ENCODE data around the gene ERAL1. TPM values are rescaled to one million over a fixed set of nuclear protein-coding genes. Genes with fewer than 3 reads are reported as not detected.
"Not testable (repeated sequence)": the region's sequence is repeated elsewhere in the genome, so short reads cannot be mapped to it uniquely, and the experiment has no call there.

The ERAL1 gene
- total RNA-seq, 1 donor from 2014 or later: 31.8 TPM

DNA sequence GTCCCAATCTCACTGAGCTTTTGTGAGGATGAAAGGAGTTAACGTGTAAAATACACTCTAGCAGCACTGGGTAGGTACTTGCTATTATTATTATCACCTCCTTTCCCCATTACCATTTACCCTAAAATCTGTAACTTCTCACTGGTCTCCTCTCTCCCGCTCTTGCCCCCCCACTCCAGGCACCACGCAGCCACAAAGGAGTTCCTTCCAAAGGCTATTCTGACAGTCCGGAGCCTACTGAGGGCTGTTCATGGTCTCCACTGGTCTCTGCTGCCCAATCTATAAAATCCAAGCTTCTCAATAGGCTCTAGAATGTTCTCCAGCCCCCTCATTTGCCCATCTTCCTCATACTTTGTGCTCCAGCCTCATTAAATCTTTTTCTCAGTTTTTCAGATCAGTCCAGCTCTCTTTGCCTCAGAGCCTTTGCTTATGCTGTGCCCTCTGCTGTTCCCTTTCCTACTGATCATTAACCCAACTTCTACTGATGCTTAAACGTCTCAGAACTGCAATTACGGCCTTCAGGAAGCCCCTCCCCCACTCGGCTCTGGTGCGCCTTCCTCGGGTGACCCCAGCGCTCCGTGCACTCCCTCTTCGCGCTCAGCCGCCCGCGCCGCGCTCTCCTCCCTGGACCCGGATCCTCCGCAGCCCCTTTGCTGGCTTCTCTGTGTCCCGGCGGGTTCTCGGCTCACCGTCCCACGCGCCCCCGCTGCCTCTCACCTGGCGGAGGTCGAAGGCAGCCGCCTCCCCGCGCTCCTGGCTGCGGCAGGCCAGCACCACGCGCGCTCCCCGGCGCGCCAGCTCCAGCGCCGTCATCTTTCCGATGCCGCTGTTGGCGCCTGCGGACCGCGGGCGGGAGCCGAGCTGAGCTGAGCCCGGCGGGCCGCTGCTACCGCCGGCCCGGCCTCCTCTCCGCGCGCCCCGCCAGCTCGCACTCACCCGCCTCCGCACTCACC, 47.3 kb downstream of the ERAL1 start:
- H3K27ac Mint-ChIP-seq (ENCODE audit: unreplicated experiment): peak overlapping the region; percentile 74
- H3K27me3 Mint-ChIP-seq (ENCODE audit: low read depth): no peaks in the 10 kb centered on the region
- peaks cover 7% of the 10 kb centered on the region for H3K36me3 Mint-ChIP-seq (ENCODE audit: low read depth)
- peak overlapping the region; percentile 79 for H3K4me3 Mint-ChIP-seq (ENCODE audit: unreplicated experiment)
- TF ChIP-seq CTCF (IDR thresholded peaks at IDR 0.05): no peak
- H3K9me3 Mint-ChIP-seq (ENCODE audit: low read depth): no peaks in the 10 kb centered on the region
- peaks cover 18% of the 10 kb centered on the region for H3K4me1 Mint-ChIP-seq (ENCODE audit: low read depth)
- no peak for DNase-seq (ENCODE audit: low spot score)

GRCh38 chr17:28902819-28903545, 48.2 kb downstream of the ERAL1 start, which contains the start of gene DHRS13:
Gene DHRS13, minus strand, starts transcription at chr17:28903079. Its CDS starts 135 bp downstream, at chr17:28902944.
- Mint-ChIP-seq H3K4me3 (ENCODE audit: unreplicated experiment) (peak within 1 kb of the TSS; percentile 79), H3K9me3 (ENCODE audit: low read depth) (no peaks in the 10 kb centered on the region), H3K4me1 (ENCODE audit: low read depth) (peaks cover 14% of the 10 kb centered on the region), H3K36me3 (ENCODE audit: low read depth) (peaks cover 9% of the 10 kb centered on the region), H3K27me3 (ENCODE audit: low read depth) (no peaks in the 10 kb centered on the region), H3K27ac (ENCODE audit: unreplicated experiment) (peak within 1 kb of the TSS; percentile 74)
- DNase-seq (ENCODE audit: low spot score): no peak
- TF ChIP-seq CTCF (IDR thresholded peaks at IDR 0.05): peak; percentile 97

DNA sequence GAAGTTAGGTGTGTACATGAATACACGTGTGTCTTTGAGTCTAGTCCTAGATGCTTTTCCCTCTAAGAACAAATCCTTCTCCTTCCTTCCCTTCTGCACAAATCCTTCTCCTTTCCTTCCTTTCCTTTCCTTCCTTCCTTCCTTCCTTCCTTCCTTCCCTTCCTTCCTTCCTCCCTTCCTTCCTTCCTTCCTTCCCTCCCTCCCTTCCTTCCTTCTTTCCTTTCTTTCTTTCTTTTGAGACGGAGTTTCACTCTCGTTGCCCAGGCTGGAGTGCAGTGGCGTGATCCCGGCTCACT, 48.7 kb downstream of the ERAL1 start:
- H3K9me3 Mint-ChIP-seq (ENCODE audit: low read depth); H3K36me3 Mint-ChIP-seq (ENCODE audit: low read depth); H3K27ac Mint-ChIP-seq (ENCODE audit: unreplicated experiment); H3K27me3 Mint-ChIP-seq (ENCODE audit: low read depth); DNase-seq (ENCODE audit: low spot score); H3K4me3 Mint-ChIP-seq (ENCODE audit: unreplicated experiment): not testable (repeated sequence)
- peaks cover 12% of the 10 kb centered on the region for H3K4me1 Mint-ChIP-seq (ENCODE audit: low read depth)

- no peak overlapping the region for H3K27ac Mint-ChIP-seq (ENCODE audit: unreplicated experiment)
Measured at GRCh38 chr17:28904800-28905199, 50.0 kb downstream of the ERAL1 start.

GRCh38 chr17:28906276-28906675, 51.5 kb downstream of the ERAL1 start:
- H3K4me1 Mint-ChIP-seq (ENCODE audit: low read depth): peaks cover 18% of the 10 kb centered on the region
- no peak overlapping the region for H3K4me3 Mint-ChIP-seq (ENCODE audit: unreplicated experiment)
- no peak overlapping the region for H3K27ac Mint-ChIP-seq (ENCODE audit: unreplicated experiment)
- no peaks in the 10 kb centered on the region for H3K27me3 Mint-ChIP-seq (ENCODE audit: low read depth)
- no peak for TF ChIP-seq CTCF (IDR thresholded peaks at IDR 0.05)
- no peak for DNase-seq (ENCODE audit: low spot score)
- peaks cover 24% of the 10 kb centered on the region for H3K36me3 Mint-ChIP-seq (ENCODE audit: low read depth)
- H3K9me3 Mint-ChIP-seq (ENCODE audit: low read depth): no peaks in the 10 kb centered on the region

More at GRCh38 chr17:28904800-28905199, 50.0 kb downstream of the ERAL1 start:
- H3K9me3 Mint-ChIP-seq (ENCODE audit: low read depth): no peaks in the 10 kb centered on the region
- no peak for TF ChIP-seq CTCF (IDR thresholded peaks at IDR 0.05)
- peaks cover 15% of the 10 kb centered on the region for H3K36me3 Mint-ChIP-seq (ENCODE audit: low read depth)
- no peak overlapping the region for H3K4me3 Mint-ChIP-seq (ENCODE audit: unreplicated experiment)
- H3K27me3 Mint-ChIP-seq (ENCODE audit: low read depth): no peaks in the 10 kb centered on the region
- DNase-seq (ENCODE audit: low spot score): no peak
- H3K4me1 Mint-ChIP-seq (ENCODE audit: low read depth): peaks cover 18% of the 10 kb centered on the region

Data from chondrocyte (in vitro differentiated cells).